Panc1 (cell line): ENCODE results near the gene VSTM2L. TPM values are rescaled to one million over a fixed set of nuclear protein-coding genes. Genes with fewer than 3 reads are reported as not detected.

Source experiments
- ATAC-seq: fragments of 200-7000 bp; cut with Tn5 transposase; 2 replicates; pipeline ENCODE4 v1.9.1; 2020; ENCODE audit warnings: mild to moderate bottlenecking, moderate library complexity
- BruUV-seq: library from RNA; stranded (reverse); fragments of 400-500 nt; replicated peaks from 2 replicates; lab custom pipeline; 2021; lab: Mats Ljungman, UMichigan
- CTCF ChIA-PET: fragments of 300-600 bp; sonication (Branson Sonifier 250); formaldehyde crosslinking; loops from one replicate; lab custom pipeline; 2022; ENCODE audit warnings: antibody characterized with exemption; lab: Charles Lee
- POLR2A ChIA-PET: fragments of 300-600 bp; sonication (Branson Sonifier 250); formaldehyde crosslinking; loops from one replicate; lab custom pipeline; 2022; ENCODE audit warnings: antibody characterized with exemption; lab: Charles Lee
- DNase-seq: peaks from one replicate; pipeline ENCODE4 v3.0.0-alpha.2; 2010; ENCODE audit warnings: low read depth, low spot score
- H3K27ac ChIP-seq: 2 replicates; pipeline ENCODE4 v1.5.1; 2011; ENCODE audit warnings: mild to moderate bottlenecking, low read length, inconsistent platforms
- H3K27me3 ChIP-seq: fragments of 200-500 bp; sonication (Bioruptor generic); 2 replicates; pipeline ENCODE4 v1.6.0; 2014; ENCODE audit warnings: low read length, inconsistent platforms; ENCODE audit not compliant: control insufficient read depth, insufficient read depth
- H3K36me3 ChIP-seq: fragments of 200-500 bp; sonication (Bioruptor generic); 2 replicates; pipeline ENCODE4 v1.5.1; 2014; ENCODE audit warnings: inconsistent platforms, mild to moderate bottlenecking, low read length, moderate library complexity; ENCODE audit not compliant: control insufficient read depth, insufficient read depth
- H3K4me1 ChIP-seq: 2 replicates; pipeline ENCODE4 v1.5.1; 2011; ENCODE audit warnings: inconsistent platforms, mild to moderate bottlenecking, low read length, moderate library complexity; ENCODE audit not compliant: control insufficient read depth, insufficient read depth
- H3K4me3 ChIP-seq, 2 experiments: 2 replicates each; pipeline ENCODE4 v1.5.1; 2011 to 2012; ENCODE audit warnings: low read depth in 2 of 2, low read length in 2 of 2, mild to moderate bottlenecking in 2 of 2, inconsistent platforms in 1 of 2, moderate library complexity in 1 of 2
- H3K9me3 ChIP-seq: fragments of 200-500 bp; sonication (Bioruptor generic); 2 replicates; pipeline ENCODE4 v1.5.1; 2014; ENCODE audit warnings: low read depth, mild to moderate bottlenecking, inconsistent platforms, low read length, moderate library complexity; ENCODE audit not compliant: control insufficient read depth, insufficient read depth
- POLR2AphosphoS5 ChIP-seq: IDR thresholded peaks from 2 replicates; pipeline ENCODE4 v1.6.1; 2012; ENCODE audit warnings: mild to moderate bottlenecking, low read depth, low read length, moderate library complexity
- SIN3A ChIP-seq: IDR thresholded peaks from 2 replicates; pipeline ENCODE4 v1.6.1; 2012; ENCODE audit warnings: low read depth, mild to moderate bottlenecking, low read length, moderate library complexity, borderline replicate concordance; ENCODE audit not compliant: insufficient read depth
- TCF7L2 ChIP-seq: IDR thresholded peaks from 2 replicates; pipeline ENCODE4 v1.6.1; 2011; ENCODE audit warnings: mild to moderate bottlenecking, low read depth, low read length, inconsistent platforms
- in situ Hi-C: cut with HindIII; loops from 2 replicates; pipeline ENCODE4 v1.10.0; 2016; ENCODE audit warnings: low sequenced_read_pairs, low pct_unique_long_range_greater_than_20kb
- intact Hi-C: fragments of 100-400 bp; cut with micrococcal nuclease; formaldehyde crosslinking; loops from one replicate; pipeline ENCODE4 v1.10.0; 2022; ENCODE audit not compliant: unreplicated experiment
- total RNA-seq: library from RNA; stranded (reverse); gene quantifications from one replicate; pipeline ENCODE4 v1.2.1, GENCODE V29; 2021; ENCODE audit not compliant: unreplicated experiment
- TF ChIP-seq, protein P1 (sequence below), 2 experiments: IDR thresholded peaks; 2 replicates each; pipeline ENCODE4 v1.6.1; 2011 to 2012; ENCODE audit warnings: low read depth in 2 of 2, control low read depth in 1 of 2, low read length in 1 of 2, mild to moderate bottlenecking in 1 of 2, moderate library complexity in 1 of 2; ENCODE audit not compliant: insufficient read depth in 1 of 2
- TF ChIP-seq, protein P2 (sequence below): fragments of 450-650 bp; IDR thresholded peaks from 2 replicates; pipeline ENCODE4 v1.5.1; 2017; ENCODE audit warnings: mild to moderate bottlenecking

VSTM2L gene
- total RNA-seq, 1 experiment from 2014 or later: 16.0 TPM

DNA sequence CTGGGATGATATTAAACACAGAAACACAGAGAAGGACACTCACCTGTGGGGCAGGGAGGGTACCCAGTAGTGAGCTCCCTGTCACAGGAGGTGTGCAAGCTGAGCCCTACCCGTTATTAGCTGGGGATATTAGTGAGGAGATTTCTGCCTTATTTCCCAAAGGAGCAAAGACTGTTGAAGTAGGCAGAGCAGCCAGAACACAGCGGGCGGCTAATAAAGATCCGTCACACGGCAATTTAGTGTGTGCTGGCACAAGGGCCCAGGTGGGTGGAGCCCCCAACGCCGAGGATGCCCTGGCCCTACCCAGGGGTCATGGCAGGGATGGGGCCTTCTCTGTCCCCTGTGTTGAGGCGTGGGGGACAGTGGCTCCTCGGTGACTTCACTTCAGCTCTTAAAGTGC, 8.3 kb downstream of the VSTM2L start:
- TF ChIP-seq, protein P1, sequence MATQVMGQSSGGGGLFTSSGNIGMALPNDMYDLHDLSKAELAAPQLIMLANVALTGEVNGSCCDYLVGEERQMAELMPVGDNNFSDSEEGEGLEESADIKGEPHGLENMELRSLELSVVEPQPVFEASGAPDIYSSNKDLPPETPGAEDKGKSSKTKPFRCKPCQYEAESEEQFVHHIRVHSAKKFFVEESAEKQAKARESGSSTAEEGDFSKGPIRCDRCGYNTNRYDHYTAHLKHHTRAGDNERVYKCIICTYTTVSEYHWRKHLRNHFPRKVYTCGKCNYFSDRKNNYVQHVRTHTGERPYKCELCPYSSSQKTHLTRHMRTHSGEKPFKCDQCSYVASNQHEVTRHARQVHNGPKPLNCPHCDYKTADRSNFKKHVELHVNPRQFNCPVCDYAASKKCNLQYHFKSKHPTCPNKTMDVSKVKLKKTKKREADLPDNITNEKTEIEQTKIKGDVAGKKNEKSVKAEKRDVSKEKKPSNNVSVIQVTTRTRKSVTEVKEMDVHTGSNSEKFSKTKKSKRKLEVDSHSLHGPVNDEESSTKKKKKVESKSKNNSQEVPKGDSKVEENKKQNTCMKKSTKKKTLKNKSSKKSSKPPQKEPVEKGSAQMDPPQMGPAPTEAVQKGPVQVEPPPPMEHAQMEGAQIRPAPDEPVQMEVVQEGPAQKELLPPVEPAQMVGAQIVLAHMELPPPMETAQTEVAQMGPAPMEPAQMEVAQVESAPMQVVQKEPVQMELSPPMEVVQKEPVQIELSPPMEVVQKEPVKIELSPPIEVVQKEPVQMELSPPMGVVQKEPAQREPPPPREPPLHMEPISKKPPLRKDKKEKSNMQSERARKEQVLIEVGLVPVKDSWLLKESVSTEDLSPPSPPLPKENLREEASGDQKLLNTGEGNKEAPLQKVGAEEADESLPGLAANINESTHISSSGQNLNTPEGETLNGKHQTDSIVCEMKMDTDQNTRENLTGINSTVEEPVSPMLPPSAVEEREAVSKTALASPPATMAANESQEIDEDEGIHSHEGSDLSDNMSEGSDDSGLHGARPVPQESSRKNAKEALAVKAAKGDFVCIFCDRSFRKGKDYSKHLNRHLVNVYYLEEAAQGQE (IDR thresholded peaks at IDR 0.05; ENCODE audit: insufficient read depth in 1 of 2, low read depth in 2 of 2, low read length in 1 of 2): no peak
- TF ChIP-seq, protein P2, sequence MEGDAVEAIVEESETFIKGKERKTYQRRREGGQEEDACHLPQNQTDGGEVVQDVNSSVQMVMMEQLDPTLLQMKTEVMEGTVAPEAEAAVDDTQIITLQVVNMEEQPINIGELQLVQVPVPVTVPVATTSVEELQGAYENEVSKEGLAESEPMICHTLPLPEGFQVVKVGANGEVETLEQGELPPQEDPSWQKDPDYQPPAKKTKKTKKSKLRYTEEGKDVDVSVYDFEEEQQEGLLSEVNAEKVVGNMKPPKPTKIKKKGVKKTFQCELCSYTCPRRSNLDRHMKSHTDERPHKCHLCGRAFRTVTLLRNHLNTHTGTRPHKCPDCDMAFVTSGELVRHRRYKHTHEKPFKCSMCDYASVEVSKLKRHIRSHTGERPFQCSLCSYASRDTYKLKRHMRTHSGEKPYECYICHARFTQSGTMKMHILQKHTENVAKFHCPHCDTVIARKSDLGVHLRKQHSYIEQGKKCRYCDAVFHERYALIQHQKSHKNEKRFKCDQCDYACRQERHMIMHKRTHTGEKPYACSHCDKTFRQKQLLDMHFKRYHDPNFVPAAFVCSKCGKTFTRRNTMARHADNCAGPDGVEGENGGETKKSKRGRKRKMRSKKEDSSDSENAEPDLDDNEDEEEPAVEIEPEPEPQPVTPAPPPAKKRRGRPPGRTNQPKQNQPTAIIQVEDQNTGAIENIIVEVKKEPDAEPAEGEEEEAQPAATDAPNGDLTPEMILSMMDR: no peak
- TF ChIP-seq POLR2AphosphoS5 (no peak), TCF7L2 (no peak)
- CTCF ChIA-PET: interaction anchor here (0.6 kb wide), 1 partner anchor 239 kb away, joined by 8 read pairs; no protein-coding TSS in a partner anchor
- in situ Hi-C loops: no loop called here
- intact Hi-C loops: loop anchor here (10.0 kb wide), 1 partner anchor 346 kb away; no protein-coding TSS in a partner anchor
- ATAC-seq (no peak), DNase-seq (no peak)
- Histone ChIP-seq H3K27me3 (no peaks in the 10 kb centered on the region), H3K9me3 (no peaks in the 10 kb centered on the region), H3K36me3 (no peaks in the 10 kb centered on the region), H3K4me1 (peaks cover 8% of the 10 kb centered on the region), H3K4me3 (no peak overlapping the region), H3K27ac (no peak overlapping the region)
- no TSS peak for BruUV-seq
- POLR2A ChIA-PET: interaction anchor here (0.6 kb wide), 1 partner anchor 21 kb away, joined by 5 read pairs; no protein-coding TSS in a partner anchor

DNA sequence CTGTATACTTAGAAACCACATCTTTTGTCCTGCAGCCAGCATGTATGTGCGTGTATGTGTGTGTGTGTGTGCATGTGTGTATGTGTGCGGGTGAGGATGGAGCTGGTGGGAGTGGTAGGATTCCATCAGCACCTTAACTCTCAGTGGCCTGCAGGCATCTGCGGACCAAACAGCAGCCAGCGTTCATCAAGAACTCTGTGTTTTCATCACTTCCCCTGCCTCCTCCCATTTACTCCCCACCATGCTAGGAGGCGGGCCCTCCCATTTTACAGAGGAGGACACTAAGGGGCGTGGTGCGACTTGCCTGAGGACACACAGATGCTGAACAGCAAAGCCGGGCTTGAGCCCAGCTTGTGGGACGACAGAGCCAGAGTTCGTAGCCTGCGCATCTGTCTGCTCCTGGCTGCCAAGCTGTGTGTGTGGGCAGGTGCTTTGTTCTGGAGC, 8.9 kb downstream of the VSTM2L start:
- no TSS peak for BruUV-seq
- H3K27me3 ChIP-seq: no peaks in the 10 kb centered on the region
- H3K4me1 ChIP-seq: peaks cover 12% of the 10 kb centered on the region
- CTCF ChIA-PET: no interaction called here
- no peaks in the 10 kb centered on the region for H3K9me3 ChIP-seq
- no peak for ATAC-seq
- no peak overlapping the region for H3K27ac ChIP-seq
- DNase-seq: no peak
- H3K4me3 ChIP-seq: no peak overlapping the region
- POLR2A ChIA-PET: no interaction called here
- H3K36me3 ChIP-seq: no peaks in the 10 kb centered on the region
- intact Hi-C loops (loop anchor here (10.0 kb wide), 1 partner anchor 347 kb away; no protein-coding TSS in a partner anchor), in situ Hi-C loops (no loop called here)
- no peak for TF ChIP-seq POLR2AphosphoS5
- TF ChIP-seq, protein P1 (IDR thresholded peaks at IDR 0.05; ENCODE audit: insufficient read depth in 1 of 2, low read depth in 2 of 2, low read length in 1 of 2): no peak
- TF ChIP-seq SIN3A: no peak
- no peak for TF ChIP-seq TCF7L2
- TF ChIP-seq, protein P2: no peak
